H1 (cell line): ENCODE data around the gene ZDHHC9. TPM values are rescaled to one million over a fixed set of nuclear protein-coding genes. Genes with fewer than 3 reads are reported as not detected.

Experiments used
- ASH2L ChIP-seq: fragments of 200-600, 300-600 bp; sonication (generic); IDR thresholded peaks from one replicate; pipeline ENCODE4 v1.7.1; 2017; ENCODE audit warnings: low read length
- CEBPB ChIP-seq: IDR thresholded peaks from 2 replicates; pipeline ENCODE4 v1.6.1; 2012; ENCODE audit warnings: low read depth, low read length
- CHD2 ChIP-seq: IDR thresholded peaks from 2 replicates; pipeline ENCODE4 v1.6.1; 2012; ENCODE audit warnings: low read length, improper control_type of control experiment
- E2F6 ChIP-seq: IDR thresholded peaks from 2 replicates; pipeline ENCODE4 v1.6.1; 2012; ENCODE audit warnings: inconsistent platforms
- KDM5A ChIP-seq: fragments of 200-600 bp; IDR thresholded peaks from 2 replicates; pipeline ENCODE4 v1.7.1; 2012; ENCODE audit warnings: mild to moderate bottlenecking, low read length, inconsistent platforms, mixed read lengths
- MAFK ChIP-seq: IDR thresholded peaks from 2 replicates; pipeline ENCODE4 v1.6.1; 2012; ENCODE audit warnings: low read depth, mild to moderate bottlenecking, improper control_type of control experiment, low read length
- SP1 ChIP-seq: IDR thresholded peaks from 2 replicates; pipeline ENCODE4 v1.6.1; 2011; ENCODE audit warnings: low read depth, low read length
- TAF7 ChIP-seq: optimal IDR thresholded peaks from 2 replicates; pipeline ENCODE3; 2011; ENCODE audit warnings: low read depth, mild to moderate bottlenecking, inconsistent platforms, low read length, moderate library complexity, borderline replicate concordance
- TEAD4 ChIP-seq: IDR thresholded peaks from 2 replicates; pipeline ENCODE4 v1.6.1; 2012; ENCODE audit warnings: low read depth, low read length, inconsistent platforms, mixed read lengths
- polyA plus RNA-seq, 7 experiments: library from polyadenylated mRNA; depleted of rRNA in 3 of 7; stranded (reverse) in 5 of 7; unstranded in 2 of 7; fragments of >200 nt in 5 of 7; fragments of 200-250 nt in 2 of 7; gene quantifications; 1 replicate in 5 of 7; 2 replicates in 1 of 7; 4 replicates in 1 of 7; pipeline versions ENCODE4 v1.2.1 to v1.2.3, GENCODE V29; 2011 to 2013; ENCODE audit warnings: missing spikeins in 2 of 7, mixed read lengths in 2 of 7
- total RNA-seq: library from RNA; stranded (reverse); fragmentation: NEBNext Ultra II Directional; extraction: Animal tissue kit (Norgen Biotek cat#: 25700); gene quantifications from 2 replicates; pipeline ENCODE4 v1.2.1, GENCODE V29; 2021

The ZDHHC9 gene
- total and polyA plus RNA-seq, 2 of the 8 experiments (the other 6 are each of a cell fraction or from before 2014, with no cell fraction given): 18.1 to 28.3 TPM

GRCh38 chrX:129824620-129825019 is 19.1 kb downstream of the ZDHHC9 start (continued):
- TF ChIP-seq SP1 (no peak), TAF7 (no peak), MAFK (no peak), CEBPB (no peak), KDM5A (no peak), E2F6 (no peak), CHD2 (no peak), TEAD4 (no peak), ASH2L (no peak)
